GM04504 (cell line): ENCODE measurements around the gene CLEC19A.

ENCODE experiments used
- DNase-seq: peaks from one replicate; pipeline ENCODE4 v3.0.0-alpha.2; 2012; ENCODE audit warnings: low read depth

The CLEC19A gene

GRCh38 chr16:19328364-19328763 lies 42.8 kb downstream of the CLEC19A start:
- DNase-seq, result no peak

GRCh38 chr16:19329932-19330331 lies 44.4 kb downstream of the CLEC19A start:
- DNase-seq, result no peak

GRCh38 chr16:19330841-19331397 lies 45.4 kb downstream of the CLEC19A start:
- DNase-seq, result no peak

GRCh38 chr16:19331794-19332193 lies 46.3 kb downstream of the CLEC19A start:
- no peak for DNase-seq

- DNase-seq, result no peak
Measured at GRCh38 chr16:19338335-19338734, 52.8 kb downstream of the CLEC19A start.

GRCh38 chr16:19344224-19344801 lies 58.8 kb downstream of the CLEC19A start:
- DNase-seq, result no peak

- no peak for DNase-seq
Measured at GRCh38 chr16:19344980-19345379, 59.4 kb downstream of the CLEC19A start.

GRCh38 chr16:19346335-19346922 lies 60.9 kb downstream of the CLEC19A start:
- DNase-seq, result no peak

GRCh38 chr16:19348125-19348524 lies 62.6 kb downstream of the CLEC19A start:
- DNase-seq, result no peak

- no peak for DNase-seq
Measured at GRCh38 chr16:19348578-19349315, 63.2 kb downstream of the CLEC19A start.

GRCh38 chr16:19354371-19354770 lies 68.8 kb downstream of the CLEC19A start:
- no peak for DNase-seq

- DNase-seq, result no peak
Measured at GRCh38 chr16:19356024-19356952, 70.8 kb downstream of the CLEC19A start.

- no peak for DNase-seq
Measured at GRCh38 chr16:19359556-19359955, 74.0 kb downstream of the CLEC19A start.
